A673 (cell line): ENCODE measurements around the gene BPTF. TPM values are rescaled to one million over a fixed set of nuclear protein-coding genes. Genes with fewer than 3 reads are reported as not detected.

Experiments
- BruUV-seq: library from RNA; stranded (reverse); fragments of 400-500 nt; replicated peaks from 2 replicates; lab custom pipeline; 2021; lab: Mats Ljungman, UMichigan
- CTCF ChIA-PET: fragments of 300-600 bp; sonication (Branson Sonifier 250); formaldehyde crosslinking; loops from one replicate; lab custom pipeline; 2022; ENCODE audit warnings: antibody characterized with exemption; lab: Charles Lee
- POLR2A ChIA-PET: fragments of 300-600 bp; sonication (Branson Sonifier 250); formaldehyde crosslinking; loops from one replicate; lab custom pipeline; 2022; ENCODE audit warnings: antibody characterized with exemption; ENCODE audit not compliant: low non-redundant PET; lab: Charles Lee
- DNase-seq: peaks from one replicate; pipeline ENCODE4 v3.0.0-alpha.2; 2015; ENCODE audit warnings: low spot score
- H3K27ac ChIP-seq: fragments of 200-600 bp; sonication (generic); 2 replicates; pipeline ENCODE4 v1.5.1; 2016; ENCODE audit warnings: mixed run types, low read depth, mild to moderate bottlenecking, mixed read lengths, antibody characterized with exemption, low read length; ENCODE audit not compliant: poor library complexity, severe bottlenecking
- H3K27me3 ChIP-seq: fragments of 200-600 bp; sonication (generic); replicated peaks from 2 replicates; pipeline ENCODE4 v1.6.1; 2017; ENCODE audit warnings: mixed run types, low read depth, mild to moderate bottlenecking, mixed read lengths, antibody characterized with exemption, low read length; ENCODE audit not compliant: insufficient read depth, poor library complexity
- H3K36me3 ChIP-seq: fragments of 200-600 bp; sonication (generic); 2 replicates; pipeline ENCODE4 v1.6.1; 2016; ENCODE audit warnings: mixed run types, mild to moderate bottlenecking, mixed read lengths, antibody characterized with exemption, low read length; ENCODE audit not compliant: insufficient read depth, poor library complexity, severe bottlenecking
- H3K4me1 ChIP-seq: fragments of 200-600 bp; sonication (generic); 2 replicates; pipeline ENCODE4 v1.6.1; 2017; ENCODE audit warnings: mixed run types, mild to moderate bottlenecking, mixed read lengths, antibody characterized with exemption, low read length; ENCODE audit not compliant: insufficient read depth, poor library complexity, severe bottlenecking
- H3K4me3 ChIP-seq: fragments of 200-600 bp; sonication (generic); 2 replicates; pipeline ENCODE4 v1.5.1; 2016; ENCODE audit warnings: low read depth, mixed run types, mild to moderate bottlenecking, mixed read lengths, low read length; ENCODE audit not compliant: poor library complexity, severe bottlenecking
- H3K9me3 ChIP-seq: fragments of 200-600 bp; sonication (generic); 2 replicates; pipeline ENCODE4 v1.6.1; 2016; ENCODE audit warnings: mixed run types, low read depth, mild to moderate bottlenecking, mixed read lengths, antibody characterized with exemption, low read length; ENCODE audit not compliant: poor library complexity, severe bottlenecking
- EZH2 ChIP-seq: fragments of 200-600 bp; sonication (generic); IDR thresholded peaks from 2 replicates; pipeline ENCODE4 v1.6.1; 2017; ENCODE audit warnings: borderline replicate concordance, low read depth, mild to moderate bottlenecking, mixed read lengths, antibody characterized with exemption, low read length; ENCODE audit not compliant: poor library complexity, severe bottlenecking
- intact Hi-C: fragments of 100-400 bp; cut with micrococcal nuclease; formaldehyde crosslinking; loops from one replicate; pipeline ENCODE4 v1.10.0; 2022; ENCODE audit not compliant: unreplicated experiment
- total RNA-seq: library from RNA; stranded (reverse); gene quantifications from 2 replicates; pipeline ENCODE4 v1.2.3, GENCODE V29; 2021
- TF ChIP-seq, protein P1 (sequence below): fragments of 300-800, 200-600 bp; sonication (generic); conservative IDR thresholded peaks from 2 replicates; pipeline ENCODE4 v1.5.1; 2017; ENCODE audit warnings: low read depth, mild to moderate bottlenecking, antibody characterized with exemption, low read length, moderate library complexity, mixed read lengths

BPTF gene
- total RNA-seq, 1 experiment from 2014 or later = 108 TPM

DNA sequence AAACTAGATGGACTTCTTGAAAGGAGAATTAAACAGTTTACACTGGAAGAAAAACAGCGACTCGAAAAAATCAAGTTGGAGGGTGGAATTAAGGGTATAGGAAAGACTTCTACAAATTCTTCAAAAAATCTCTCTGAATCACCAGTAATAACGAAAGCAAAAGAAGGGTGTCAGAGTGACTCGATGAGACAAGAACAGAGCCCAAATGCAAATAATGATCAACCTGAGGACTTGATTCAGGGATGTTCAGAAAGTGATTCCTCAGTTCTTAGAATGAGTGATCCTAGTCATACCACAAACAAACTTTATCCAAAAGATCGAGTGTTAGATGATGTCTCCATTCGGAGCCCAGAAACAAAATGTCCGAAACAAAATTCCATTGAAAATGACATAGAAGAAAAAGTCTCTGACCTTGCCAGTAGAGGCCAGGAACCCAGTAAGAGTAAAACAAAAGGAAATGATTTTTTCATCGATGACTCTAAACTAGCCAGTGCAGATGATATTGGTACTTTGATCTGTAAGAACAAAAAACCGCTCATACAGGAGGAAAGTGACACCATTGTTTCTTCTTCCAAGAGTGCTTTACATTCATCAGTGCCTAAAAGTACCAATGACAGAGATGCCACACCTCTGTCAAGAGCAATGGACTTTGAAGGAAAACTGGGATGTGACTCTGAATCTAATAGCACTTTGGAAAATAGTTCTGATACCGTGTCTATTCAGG lies 85.9 kb downstream of the BPTF start:
- Histone ChIP-seq H3K27me3 (no peaks in the 10 kb centered on the region), H3K9me3 (no peaks in the 10 kb centered on the region), H3K4me3 (no peak overlapping the region), H3K4me1 (no peaks in the 10 kb centered on the region), H3K27ac (no peak overlapping the region), H3K36me3 (peaks cover 42% of the 10 kb centered on the region)
- no peak for DNase-seq
- BruUV-seq = no TSS peak
- ChIA-PET CTCF (no interaction called here), POLR2A (no interaction called here)
- intact Hi-C loops = no loop called here
- TF ChIP-seq EZH2 = no peak
- TF ChIP-seq, protein P1, sequence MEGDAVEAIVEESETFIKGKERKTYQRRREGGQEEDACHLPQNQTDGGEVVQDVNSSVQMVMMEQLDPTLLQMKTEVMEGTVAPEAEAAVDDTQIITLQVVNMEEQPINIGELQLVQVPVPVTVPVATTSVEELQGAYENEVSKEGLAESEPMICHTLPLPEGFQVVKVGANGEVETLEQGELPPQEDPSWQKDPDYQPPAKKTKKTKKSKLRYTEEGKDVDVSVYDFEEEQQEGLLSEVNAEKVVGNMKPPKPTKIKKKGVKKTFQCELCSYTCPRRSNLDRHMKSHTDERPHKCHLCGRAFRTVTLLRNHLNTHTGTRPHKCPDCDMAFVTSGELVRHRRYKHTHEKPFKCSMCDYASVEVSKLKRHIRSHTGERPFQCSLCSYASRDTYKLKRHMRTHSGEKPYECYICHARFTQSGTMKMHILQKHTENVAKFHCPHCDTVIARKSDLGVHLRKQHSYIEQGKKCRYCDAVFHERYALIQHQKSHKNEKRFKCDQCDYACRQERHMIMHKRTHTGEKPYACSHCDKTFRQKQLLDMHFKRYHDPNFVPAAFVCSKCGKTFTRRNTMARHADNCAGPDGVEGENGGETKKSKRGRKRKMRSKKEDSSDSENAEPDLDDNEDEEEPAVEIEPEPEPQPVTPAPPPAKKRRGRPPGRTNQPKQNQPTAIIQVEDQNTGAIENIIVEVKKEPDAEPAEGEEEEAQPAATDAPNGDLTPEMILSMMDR = no peak

GRCh38 chr17:67912088-67912487 lies 86.8 kb downstream of the BPTF start:
- CTCF ChIA-PET = no interaction called here
- intact Hi-C loops = no loop called here
- Histone ChIP-seq H3K27ac (no peak overlapping the region), H3K27me3 (no peaks in the 10 kb centered on the region), H3K9me3 (no peaks in the 10 kb centered on the region), H3K4me3 (no peak overlapping the region), H3K36me3 (peaks cover 38% of the 10 kb centered on the region), H3K4me1 (no peaks in the 10 kb centered on the region)
- TSS peak; percentile 52 for BruUV-seq
- no peak for DNase-seq
- POLR2A ChIA-PET = no interaction called here
- TF ChIP-seq EZH2 = no peak
- TF ChIP-seq, protein P1 = no peak

DNA sequence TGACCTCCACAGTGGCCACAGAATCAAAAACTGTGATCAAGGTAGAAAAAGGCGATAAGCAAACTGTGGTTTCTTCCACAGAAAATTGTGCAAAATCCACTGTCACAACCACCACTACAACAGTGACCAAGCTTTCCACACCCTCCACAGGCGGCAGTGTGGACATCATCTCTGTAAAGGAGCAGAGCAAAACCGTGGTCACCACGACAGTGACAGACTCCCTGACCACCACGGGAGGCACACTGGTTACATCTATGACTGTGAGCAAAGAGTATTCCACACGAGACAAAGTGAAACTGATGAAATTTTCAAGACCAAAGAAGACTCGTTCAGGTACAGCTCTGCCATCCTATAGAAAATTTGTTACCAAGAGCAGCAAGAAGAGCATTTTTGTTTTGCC lies 87.4 kb downstream of the BPTF start:
- POLR2A ChIA-PET = no interaction called here
- Histone ChIP-seq H3K27me3 (no peaks in the 10 kb centered on the region), H3K27ac (no peak overlapping the region), H3K9me3 (no peaks in the 10 kb centered on the region), H3K36me3 (peaks cover 41% of the 10 kb centered on the region), H3K4me1 (no peaks in the 10 kb centered on the region), H3K4me3 (no peak overlapping the region)
- intact Hi-C loops = no loop called here
- TF ChIP-seq EZH2 = no peak
- TF ChIP-seq, protein P1 = no peak
- CTCF ChIA-PET = no interaction called here
- DNase-seq = no peak
- no TSS peak for BruUV-seq
